HG03159 (cell line): Measurements from ENCODE around the gene LPAR5.

Experiments used
- ATAC-seq: cut with Tn5 transposase; IDR thresholded peaks from one replicate; pipeline ENCODE4 v1.9.1; 2021; ENCODE audit warnings: mild to moderate bottlenecking, moderate library complexity; ENCODE audit not compliant: unreplicated experiment

LPAR5 gene

DNA sequence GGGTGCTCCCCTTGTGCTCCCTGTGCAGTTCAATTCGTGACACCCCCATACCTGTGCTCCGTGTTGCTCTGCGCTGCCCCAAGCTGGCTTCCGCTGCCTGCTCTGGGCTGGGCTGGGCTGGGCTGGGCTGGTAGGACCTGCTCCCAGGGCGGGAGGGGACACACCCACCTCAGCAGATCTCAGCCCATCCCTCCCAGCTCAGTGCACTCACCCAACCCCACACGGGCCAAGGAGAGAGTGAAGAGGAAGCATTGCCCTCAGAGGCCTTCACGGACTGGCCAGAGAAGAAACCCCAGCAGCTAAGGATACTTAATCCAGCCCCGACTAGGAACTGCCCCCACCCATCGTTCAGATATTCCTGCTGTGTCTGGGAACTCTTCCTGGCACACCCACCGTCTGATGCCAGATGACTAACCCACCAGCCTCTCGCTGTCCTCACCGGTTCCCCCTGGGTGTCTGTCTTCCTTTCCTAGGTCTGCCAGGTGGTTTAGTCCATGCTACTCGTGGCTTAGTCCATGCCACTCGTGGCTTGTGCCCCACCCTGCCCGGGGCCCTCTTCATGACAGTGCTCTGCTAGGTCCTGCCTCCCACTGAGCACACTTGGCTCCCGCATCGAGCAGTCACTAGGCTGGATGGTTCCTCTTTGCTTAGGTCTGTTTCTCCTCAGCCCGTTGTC is at the start of gene LPAR5:
TSS of gene LPAR5 (minus strand) at position 104 of the 676 bp plus-strand sequence. CDS start 14,711 bp downstream, outside the sequence.
- no peak for ATAC-seq

DNA sequence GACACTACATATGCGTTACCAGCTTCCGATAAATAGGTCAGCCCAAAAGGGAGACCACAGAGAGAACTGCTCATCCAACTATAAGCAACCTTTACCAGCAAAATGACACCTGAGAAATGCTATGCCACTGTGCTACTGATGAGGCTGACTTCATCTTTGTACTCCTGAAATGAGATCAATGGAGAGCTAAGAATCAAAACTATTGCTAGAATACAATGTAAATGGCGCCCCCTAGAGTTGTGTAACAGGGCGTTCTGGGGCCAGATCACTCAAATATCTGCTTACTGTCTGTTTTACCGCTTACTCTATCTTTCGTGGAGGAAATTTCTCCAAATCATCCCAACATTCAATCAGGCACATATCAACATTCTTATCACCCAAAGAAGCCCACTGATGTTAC is 48.9 kb upstream of the LPAR5 start:
- ATAC-seq: no peak

DNA sequence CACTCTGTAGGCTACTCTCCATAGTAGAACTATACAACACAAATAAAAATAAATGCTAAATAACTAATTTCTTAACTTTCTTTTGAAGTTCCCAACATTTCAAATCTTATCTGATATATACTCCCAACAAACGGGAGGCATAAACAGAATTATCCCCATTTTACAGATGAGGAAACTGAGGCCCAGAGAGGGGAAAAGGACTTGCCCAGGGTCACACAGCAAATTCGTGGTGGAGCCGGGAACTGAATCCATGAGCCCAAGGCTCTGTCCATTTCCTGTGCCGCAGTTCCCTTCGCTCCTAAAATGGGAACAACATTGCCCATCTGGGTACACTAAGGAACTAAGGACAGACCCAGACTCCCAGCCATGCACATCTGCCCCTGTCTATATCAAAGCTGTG is 41.2 kb upstream of the LPAR5 start:
- ATAC-seq: no peak

DNA sequence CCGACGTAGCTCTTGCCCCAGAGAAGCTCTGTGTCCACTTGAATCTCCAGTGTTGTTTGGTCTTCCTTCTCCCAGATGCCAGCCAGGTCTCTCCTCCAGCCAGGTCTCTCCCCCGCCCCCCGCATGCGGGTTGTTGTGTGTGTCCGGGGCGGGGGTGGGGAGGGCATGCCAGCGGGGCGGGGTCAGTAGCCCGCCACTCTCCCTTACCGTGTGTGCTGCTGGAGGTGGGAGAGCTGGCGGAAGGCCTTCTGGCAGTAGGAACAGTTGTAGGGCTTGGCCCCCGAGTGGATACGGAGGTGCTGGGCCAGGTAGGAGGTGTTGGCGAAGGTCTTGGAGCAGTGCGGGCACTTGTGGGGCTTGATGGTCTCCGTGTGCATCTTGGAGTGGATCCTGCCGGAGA is 36.4 kb upstream of the LPAR5 start:
- no peak for ATAC-seq

DNA sequence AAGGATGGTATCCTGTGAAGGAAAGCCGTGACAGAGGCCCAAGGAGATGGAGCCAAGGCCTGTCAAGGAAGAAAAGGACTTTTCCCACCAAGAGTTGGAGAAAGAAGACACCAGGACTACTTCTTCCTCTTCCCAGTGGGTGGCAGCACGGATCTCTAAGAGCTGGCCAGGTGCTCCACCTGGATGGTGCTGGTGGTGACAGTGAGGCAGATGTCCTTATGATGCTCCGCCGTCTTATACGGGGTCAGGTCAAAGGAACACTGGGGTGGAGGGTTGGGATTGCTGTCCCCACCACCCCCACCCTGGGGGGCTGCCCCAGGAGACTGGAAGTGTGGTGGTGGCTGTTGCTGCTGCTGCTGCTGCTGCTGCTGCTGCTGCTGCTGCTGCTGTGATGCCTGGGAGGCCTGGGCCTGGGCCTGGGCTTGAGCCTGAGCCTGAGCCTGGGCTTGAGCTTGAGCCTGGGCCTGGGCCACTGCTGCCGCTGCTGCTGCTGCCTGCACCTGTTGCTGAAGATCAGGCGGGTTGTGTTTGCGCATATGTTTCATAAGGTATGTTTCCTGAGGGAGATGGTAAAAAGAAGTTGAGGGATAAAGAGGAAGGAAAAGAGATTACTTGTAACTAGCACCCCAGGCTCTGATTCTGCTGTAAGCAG is 31.9 kb upstream of the LPAR5 start:
- ATAC-seq: no peak

DNA sequence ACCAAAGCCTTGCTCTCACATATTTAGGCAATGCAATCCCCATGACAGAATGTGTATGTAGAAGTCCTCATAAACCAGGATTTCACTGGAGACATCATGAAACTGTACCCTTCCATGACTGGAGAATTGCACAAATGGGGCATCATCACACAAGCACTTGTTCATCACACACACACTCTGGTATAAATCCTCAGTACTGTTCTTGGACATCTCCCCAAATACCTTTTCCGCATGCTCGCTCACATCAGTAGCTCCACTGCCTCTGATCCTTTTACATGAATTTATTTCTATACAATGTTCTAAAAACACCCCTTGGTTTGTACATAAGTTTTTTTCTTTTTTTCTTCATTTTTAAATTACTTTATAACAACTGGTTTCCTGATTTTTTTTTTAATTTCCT is 30.5 kb upstream of the LPAR5 start:
- no peak for ATAC-seq

DNA sequence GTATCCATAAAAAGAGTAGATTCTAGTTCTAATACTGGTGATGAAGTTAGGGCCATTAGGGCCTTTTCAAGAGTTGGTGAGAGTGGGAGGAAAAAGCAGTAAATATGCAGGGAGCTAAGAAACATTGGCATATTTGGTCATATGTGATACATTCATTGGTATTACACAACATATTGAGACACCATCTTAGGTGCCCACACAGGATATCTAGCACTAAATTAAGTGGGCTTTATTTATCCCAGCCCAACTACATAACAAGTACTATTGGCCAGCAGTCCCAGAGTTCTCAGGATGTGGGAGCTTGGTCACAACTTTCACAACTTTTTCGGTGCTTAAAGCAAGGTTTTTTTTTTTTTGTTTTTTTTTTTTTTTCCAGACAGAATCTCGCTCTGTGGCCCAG is 29.1 kb upstream of the LPAR5 start:
- no peak for ATAC-seq

DNA sequence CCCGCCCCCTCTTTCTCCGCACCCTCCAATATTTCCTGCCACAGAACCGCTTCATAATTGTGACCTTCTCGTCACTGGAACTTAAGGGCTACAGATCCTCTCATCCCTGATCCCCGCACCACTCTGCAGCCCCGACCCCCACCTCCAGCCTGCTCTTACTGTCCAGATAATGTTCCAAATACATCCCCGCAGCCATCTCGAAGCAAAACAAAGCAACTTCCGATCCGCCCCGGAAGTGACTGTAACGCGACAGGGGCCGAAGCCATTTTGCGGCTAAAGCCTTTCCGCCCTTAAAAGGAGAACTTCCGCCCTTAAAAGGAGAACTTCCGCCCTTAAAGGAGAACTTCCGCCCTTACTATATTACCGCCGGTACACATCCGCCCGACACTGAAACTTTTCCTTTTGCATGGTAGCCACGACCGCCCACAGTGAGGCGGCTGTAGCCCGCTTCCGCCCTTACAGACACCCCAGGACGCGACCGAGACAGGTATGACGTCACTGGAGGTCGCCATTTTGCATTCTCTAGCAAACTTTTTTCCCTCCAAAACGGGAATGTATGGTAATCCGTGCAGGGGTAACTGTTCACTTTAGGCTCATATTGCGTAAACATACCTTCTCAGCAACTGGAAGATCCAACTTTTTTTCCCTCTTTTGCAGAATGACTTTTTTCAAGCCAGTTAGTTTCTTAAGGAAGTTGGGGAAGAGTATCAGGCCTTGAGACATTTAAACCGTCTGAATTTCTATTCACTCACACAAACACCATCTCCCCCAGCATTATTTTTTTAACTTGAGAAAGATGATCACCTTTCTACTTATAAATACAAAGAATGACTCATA is 27.4 kb upstream of the LPAR5 start, which contains the start of gene ING4:
TSS of gene ING4 (minus strand) at position 214 of the 837 bp plus-strand sequence. CDS start at position 196, 18 bp downstream.
- ATAC-seq: peak; percentile 97

DNA sequence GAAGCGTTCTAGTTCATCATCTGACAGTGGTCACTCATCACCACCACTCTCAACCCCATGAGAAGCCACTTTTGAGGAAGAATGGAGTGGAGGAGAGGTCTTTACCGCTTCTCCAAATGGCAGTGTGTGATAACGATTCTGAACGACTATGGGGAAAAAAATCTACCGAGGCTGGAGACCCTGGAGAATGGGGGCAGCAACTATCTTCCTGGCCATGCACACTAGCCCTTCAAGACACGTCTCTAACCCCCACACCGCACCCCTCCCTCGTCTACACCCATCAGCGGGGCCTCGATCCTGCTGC is 26.8 kb upstream of the LPAR5 start:
- no peak for ATAC-seq

DNA sequence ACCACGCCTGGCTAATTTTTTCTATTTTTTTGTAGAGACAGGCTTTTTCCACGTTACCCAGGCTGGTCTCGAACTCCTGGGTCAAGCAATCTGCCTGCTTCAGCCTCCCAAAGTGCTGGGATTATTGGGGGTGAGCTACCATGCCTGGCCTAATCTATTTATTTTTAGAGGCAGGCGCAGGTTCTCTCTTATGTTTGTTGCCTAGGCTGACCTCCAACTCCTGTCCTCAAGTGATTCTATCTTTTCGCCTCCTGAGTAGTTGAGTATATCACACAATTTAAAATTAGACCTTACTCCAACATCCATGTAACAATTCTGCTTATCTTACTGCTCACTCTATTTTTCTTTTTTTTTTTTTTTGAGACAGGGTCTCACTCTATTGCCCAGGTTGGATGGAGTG is 18.2 kb upstream of the LPAR5 start:
- ATAC-seq: no peak

DNA sequence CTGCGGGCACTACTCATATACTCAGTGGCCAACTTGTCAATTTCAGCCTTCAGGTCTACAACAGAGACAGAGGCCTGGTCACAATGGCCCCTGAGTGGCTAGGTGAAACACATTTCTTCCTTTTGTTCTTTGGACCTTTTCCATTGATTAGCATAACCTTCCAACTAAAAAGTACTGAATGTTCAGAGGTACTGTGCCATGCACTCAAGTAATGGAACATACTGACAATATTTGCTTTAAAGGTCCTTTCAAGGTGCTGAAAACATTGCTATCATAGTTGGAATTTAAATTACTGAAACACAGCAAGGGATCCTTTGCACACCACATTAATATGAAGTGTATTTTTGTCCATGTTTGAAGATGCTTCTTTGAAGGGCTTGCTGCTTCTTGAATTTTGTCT is 17.6 kb upstream of the LPAR5 start:
- ATAC-seq: no peak

DNA sequence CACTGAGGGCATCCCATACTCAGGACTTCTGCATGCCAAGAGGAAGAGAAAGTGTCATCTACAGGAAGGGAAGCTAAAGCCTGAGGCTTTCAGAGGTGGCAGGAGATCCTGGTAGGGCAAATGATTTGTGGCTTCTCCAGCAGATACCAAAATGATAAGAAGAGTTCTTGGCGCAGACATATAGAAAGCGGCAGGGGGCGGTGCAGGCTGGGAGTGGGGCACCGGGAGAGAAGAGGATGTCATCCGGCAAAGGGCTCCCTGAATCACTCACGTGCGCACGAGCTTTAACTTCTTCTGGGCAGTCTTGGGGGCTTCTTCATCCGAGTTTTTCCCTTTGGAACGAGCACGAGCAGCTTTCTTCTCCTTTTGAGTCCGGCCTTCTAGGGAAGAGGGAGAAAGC is 16.6 kb upstream of the LPAR5 start:
- ATAC-seq: no peak

DNA sequence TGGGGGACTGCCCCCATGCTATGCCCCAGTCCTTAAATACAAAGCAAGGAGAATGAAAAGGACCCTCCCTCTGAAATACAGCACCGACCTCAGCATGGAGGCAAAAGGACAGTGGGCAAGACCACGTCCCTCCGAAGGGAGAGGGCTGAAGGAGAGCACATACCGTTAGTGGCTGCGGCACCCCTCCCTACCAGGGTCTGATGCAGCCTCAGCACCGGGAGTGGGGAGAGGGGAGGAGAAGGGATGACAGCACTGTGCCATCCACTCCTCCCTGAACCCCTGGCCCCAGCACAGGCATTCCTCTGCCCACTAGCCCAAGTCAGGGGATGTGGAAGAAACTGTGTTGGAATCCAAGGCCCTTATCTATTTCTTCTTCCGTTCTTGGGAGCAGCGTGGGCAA is 15.1 kb upstream of the LPAR5 start:
- no peak for ATAC-seq

DNA sequence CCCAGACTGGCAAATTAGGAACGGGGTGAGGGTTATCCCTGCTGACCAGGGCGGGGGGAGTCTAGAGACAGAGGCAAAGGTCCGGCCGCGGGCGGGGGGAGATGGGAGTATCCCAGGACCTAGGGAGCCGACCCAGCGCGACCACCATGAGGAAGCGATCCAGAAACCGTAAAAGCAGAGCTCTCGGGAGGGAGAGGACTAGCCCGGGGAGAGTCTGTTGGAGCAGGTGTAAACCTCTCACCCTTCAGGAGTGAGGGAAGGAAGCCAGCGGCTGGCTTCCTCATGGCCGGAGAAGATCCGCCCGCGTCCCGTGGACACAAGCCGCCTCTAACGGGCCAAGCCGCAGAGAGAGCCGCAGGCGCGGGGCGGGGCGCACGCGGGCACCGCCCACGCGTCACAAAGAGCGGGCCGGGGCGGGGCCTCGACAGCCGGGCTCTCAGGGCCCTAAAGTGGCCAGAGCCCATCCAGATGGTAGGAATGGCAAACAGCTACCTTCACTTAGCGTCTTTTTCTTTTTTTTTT is 11.4 kb upstream of the LPAR5 start, which contains the start of gene ACRBP:
TSS of gene ACRBP (minus strand) at position 350 of the 522 bp plus-strand sequence. CDS start at position 284, 66 bp downstream.
- no peak for ATAC-seq

DNA sequence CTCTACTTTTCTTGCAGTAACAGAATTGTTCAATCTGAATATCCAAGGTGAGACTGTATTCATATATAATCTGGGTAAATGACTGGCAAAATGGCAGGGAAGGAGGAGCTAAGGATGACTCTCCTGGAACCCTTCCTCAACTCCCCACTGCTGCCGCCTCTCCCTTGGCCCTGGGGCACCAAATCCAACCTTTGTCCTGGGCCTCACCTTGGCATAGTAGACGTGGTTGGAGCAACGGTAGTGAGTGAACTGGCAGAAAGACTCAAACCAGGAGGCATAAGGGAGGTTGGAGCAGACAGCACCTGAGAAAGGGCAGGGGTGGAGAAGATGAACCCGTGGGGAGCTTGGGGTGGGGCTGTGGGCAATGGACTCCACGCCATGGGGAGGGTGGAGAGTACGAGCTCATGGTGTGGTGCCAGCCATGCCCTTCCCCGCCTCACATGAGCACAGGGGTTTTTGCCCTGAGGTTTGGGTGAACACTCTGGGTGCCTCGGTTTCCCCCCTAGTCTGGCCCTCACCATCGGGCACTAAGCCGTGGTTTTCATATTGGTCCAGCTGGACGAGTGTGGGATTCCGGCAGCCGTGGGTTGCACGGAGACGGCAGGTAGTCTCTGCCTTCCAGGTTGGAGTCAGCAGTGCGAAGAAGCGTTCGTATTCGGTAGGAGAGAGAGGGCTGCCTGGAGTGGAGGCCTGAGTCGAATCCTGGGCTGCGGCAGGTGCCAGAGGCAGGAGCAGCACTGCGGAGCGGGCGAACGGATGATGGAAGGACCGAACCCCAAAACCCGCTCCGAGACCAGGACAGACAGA is 10.7 kb upstream of the LPAR5 start:
- no peak for ATAC-seq

DNA sequence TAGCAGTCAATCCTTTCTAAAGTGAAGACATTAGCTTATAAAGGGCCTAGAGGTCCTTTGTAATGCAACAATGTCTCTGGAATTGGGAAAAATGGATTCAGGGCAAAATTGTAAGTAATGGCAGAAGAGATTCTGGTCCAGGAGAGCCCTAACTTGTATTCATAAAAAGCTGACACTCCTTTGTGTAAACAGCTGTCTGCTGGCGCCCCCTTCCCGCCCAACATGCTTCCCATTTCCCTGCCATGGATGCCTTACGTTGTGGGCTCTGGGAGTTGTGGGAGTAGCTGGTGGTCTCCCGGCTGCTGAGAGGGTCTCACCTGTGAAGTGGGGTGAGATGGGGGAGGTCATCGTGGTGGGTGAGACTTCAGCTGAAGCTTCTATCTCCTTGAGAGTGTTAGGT is 9.1 kb upstream of the LPAR5 start:
- no peak for ATAC-seq

DNA sequence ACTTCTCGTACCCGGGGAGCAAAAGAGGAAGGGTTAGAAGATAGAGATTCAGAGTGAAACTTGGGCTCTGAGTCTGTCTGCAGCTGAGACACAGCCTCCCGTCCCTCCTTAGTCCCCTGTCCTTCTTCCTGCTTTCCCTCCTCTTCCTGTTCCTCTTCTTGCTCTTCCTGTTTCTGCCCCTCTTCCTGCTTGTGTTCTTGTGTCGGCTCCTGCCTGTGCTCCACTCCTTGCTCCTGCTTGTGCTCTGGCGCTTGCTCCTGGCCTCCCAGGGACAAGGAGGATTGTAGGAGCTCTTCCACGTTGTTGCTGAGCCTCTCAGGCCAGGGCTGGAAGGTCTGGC is 8.5 kb upstream of the LPAR5 start:
- no peak for ATAC-seq

DNA sequence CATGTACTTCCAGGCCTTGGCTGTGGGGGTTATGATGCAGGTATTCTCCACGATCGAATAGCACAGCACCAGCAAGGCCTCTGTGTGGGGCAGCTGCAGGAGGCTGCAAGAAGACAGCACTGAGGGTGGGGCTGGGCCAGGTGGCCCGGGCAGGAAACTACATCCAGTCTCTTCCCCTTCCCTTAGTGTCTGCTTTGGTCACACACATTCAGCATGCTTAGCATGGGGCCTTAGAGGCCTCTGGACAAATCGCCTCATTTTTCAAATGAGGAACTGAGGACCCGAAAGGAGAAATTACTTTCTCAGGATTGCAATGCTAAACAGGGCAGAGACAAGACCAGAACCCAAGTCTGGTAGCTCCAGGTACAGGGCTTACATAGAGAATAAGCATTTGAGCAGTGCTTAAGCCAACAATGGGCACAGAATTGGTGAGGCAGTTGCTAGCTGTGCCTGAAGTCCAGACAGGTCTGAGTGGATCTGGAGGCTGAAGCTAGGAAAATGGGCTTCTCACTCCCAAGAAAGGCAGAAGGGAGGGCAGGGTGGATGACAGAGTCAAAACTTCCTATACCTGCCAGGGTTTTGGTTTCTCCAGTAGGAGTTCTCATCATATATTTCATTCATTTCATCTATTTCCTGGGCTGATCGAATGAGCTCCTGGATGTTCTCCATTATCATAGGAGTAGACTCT is 8.0 kb upstream of the LPAR5 start:
- ATAC-seq: peak; percentile 50

DNA sequence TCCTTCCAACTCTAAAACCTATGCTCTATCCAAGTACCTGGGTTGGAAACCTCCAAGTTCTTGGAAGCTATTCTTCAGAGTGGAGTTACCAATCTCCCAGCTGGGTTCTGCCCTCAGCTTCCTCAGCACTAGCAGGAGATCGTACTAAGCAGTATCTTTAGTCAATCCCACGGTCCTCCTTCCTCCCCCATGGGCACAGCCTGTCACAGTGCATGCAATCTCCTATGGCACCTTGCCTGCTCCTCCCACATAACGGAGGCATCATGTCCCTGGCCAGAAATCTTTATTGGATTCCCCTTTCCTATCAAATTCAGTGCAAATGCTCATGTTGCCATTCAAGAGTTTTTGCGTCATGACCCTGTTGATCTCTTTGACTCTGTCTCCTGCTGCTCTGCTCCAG is 5.4 kb upstream of the LPAR5 start:
- ATAC-seq: no peak

DNA sequence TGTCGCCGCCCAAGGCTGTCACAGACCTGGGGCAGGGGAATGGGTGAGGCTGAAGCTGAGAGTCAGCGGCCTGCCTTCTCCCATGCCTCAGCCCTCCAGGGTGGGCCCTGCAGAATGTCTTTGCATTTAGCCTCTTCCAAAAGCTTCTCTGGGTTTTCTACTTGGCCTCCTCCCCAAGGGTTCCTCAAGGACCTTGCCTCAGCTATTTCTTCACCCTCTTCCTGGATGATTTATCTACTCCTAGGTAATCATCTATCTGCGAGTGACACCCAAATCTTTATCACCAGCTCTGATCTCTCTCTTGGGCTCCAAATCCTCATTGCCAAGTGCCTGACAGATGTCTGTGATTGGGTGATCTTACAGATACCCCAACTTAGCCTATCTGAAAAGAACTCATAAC is 4.7 kb upstream of the LPAR5 start:
- ATAC-seq: no peak
